IMR-90 (cell line): Measurements from ENCODE around the gene CTDP1. TPM values are rescaled to one million over a fixed set of nuclear protein-coding genes. Genes with fewer than 3 reads are reported as not detected.

ENCODE experiments used
- BHLHE40 ChIP-seq: fragments of 150-350 bp; IDR thresholded peaks from 2 replicates; pipeline ENCODE4 v1.6.1; 2016; ENCODE audit warnings: mild to moderate bottlenecking, low read depth, low read length
- CEBPB ChIP-seq: IDR thresholded peaks from 2 replicates; pipeline ENCODE4 v1.6.1; 2012; ENCODE audit warnings: low read depth, low read length, improper control_type of control experiment
- CTCF ChIP-seq: conservative IDR thresholded peaks from 2 replicates; pipeline ENCODE4 v1.5.1; 2012; ENCODE audit warnings: mild to moderate bottlenecking, low read depth, low read length, improper control_type of control experiment
- FOS ChIP-seq: fragments of 150-350 bp; IDR thresholded peaks from 2 replicates; pipeline ENCODE4 v1.6.1; 2016; ENCODE audit warnings: low read depth, low read length
- POLR2A ChIP-seq: IDR thresholded peaks from 2 replicates; pipeline ENCODE4 v1.6.1; 2012; ENCODE audit warnings: mild to moderate bottlenecking, low read depth, low read length
- RFX5 ChIP-seq: IDR thresholded peaks from 2 replicates; pipeline ENCODE4 v1.8.0; 2012; ENCODE audit warnings: low read depth, mild to moderate bottlenecking, low read length, moderate library complexity
- SMC3 ChIP-seq: fragments of 150-350 bp; IDR thresholded peaks from 2 replicates; pipeline ENCODE4 v1.6.1; 2016; ENCODE audit warnings: low read depth, mild to moderate bottlenecking, antibody characterized with exemption, low read length, moderate library complexity
- polyA plus RNA-seq, 3 experiments: library from polyadenylated mRNA; depleted of rRNA; stranded (reverse); fragments of >200 nt; gene quantifications; 2 replicates each; pipeline ENCODE4 v1.2.3, GENCODE V29; 2012; ENCODE audit warnings: low replicate concordance in 1 of 3
- total RNA-seq: library from RNA; depleted of rRNA; stranded (reverse); fragments of >200 nt; gene quantifications from 2 replicates; pipeline ENCODE4 v1.2.3, GENCODE V29; 2012

Gene CTDP1
- total and polyA plus RNA-seq, 2 of the 4 experiments (the other 2 are of a cell fraction): 13.4 to 17.6 TPM

DNA sequence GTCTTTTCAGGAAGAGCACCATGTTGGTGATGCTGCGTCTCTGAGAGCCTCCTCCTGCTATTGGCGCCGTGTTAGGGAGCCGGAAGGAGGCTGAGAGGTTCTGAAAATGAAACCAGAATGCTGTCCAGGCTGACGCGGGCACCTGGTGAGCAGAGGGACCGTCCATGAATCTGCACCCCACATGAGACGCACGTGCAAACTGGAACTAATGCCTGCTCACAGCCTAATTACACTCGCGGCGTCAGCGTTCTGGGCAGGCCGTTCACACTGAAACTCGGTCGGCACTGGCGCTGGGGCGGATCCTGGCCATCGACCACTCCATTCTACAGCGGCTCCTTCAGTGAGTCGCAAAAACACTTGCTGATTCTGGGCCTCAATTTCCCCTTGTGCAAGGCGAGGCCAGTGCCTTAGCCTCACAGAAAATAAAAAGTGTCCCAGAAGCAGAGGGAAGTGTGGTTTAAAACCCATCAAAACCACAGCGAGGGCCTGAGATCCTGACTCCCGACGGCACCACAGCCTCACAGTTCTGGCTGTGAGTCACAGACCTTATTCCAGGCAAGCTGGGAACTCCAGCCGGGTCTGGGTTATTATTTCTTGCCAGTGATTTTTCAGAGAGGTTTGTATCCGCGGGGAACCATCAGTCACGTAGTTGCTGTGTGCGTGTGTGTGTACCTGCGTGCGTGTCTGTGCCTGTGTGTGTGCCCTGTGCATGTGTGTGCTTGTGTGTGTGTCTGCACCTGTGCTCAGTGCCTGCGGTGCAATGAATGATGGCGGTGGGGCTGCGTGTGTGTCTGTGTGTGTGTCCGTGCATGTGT is 49.1 kb upstream of the CTDP1 start (continued):
- no peak for TF ChIP-seq CTCF
- no peak for TF ChIP-seq FOS
- TF ChIP-seq CEBPB: no peak
- TF ChIP-seq RFX5: no peak
- TF ChIP-seq BHLHE40: no peak
- TF ChIP-seq POLR2A: no peak
- TF ChIP-seq SMC3: no peak
